HEK293 (cell line): ENCODE results near the gene CMIP.
A peak's percentile ranks its signal among the peaks of the same experiment; 100 is the strongest.

Experiments used
- CTCF ChIA-PET: fragments of 350-600 bp; formaldehyde crosslinking; extraction: SDS; loops from one replicate; lab custom pipeline; 2021; ENCODE audit warnings: antibody characterized with exemption; lab: Yijun Ruan, JAX
- POLR2A ChIA-PET: fragments of 300-600 bp; formaldehyde crosslinking; extraction: SDS; loops from one replicate; lab custom pipeline; 2020; ENCODE audit warnings: antibody characterized with exemption, inconsistent platforms; lab: Yijun Ruan, JAX
- H3K27ac ChIP-seq: fragments of 200-500 bp; sonication (Bioruptor generic); 2 replicates; pipeline ENCODE4 v1.5.1; 2014; ENCODE audit warnings: low read depth, low read length, control low read depth, inconsistent platforms; ENCODE audit errors: extremely low read depth
- H3K36me3 ChIP-seq, 2 experiments: fragments of 200-500 bp in 1 of 2; sonication (Bioruptor generic) in 1 of 2; 1 replicate in 1 of 2; 2 replicates in 1 of 2; pipeline ENCODE4 v1.5.1; 2014 to 2017; ENCODE audit warnings: inconsistent platforms in 2 of 2, low read length in 2 of 2; ENCODE audit not compliant: control insufficient read depth in 2 of 2, insufficient read depth in 1 of 2
- H3K4me1 ChIP-seq: fragments of 200-500 bp; sonication (Bioruptor generic); 2 replicates; pipeline ENCODE4 v1.5.1; 2014; ENCODE audit warnings: mild to moderate bottlenecking, low read length, inconsistent platforms; ENCODE audit not compliant: control insufficient read depth, insufficient read depth
- H3K4me3 ChIP-seq: 2 replicates; pipeline ENCODE4 v1.5.1; 2011; ENCODE audit warnings: low read depth, mild to moderate bottlenecking, control low read depth, low read length, moderate library complexity
- H3K9me3 ChIP-seq: fragments of 200-500 bp; sonication (Bioruptor generic); 2 replicates; pipeline ENCODE4 v1.5.1; 2014; ENCODE audit warnings: low read depth, low read length, inconsistent platforms; ENCODE audit not compliant: control insufficient read depth, insufficient read depth
- BCL6B ChIP-seq: fragments of 450-650 bp; formaldehyde crosslinking; IDR thresholded peaks from 2 replicates; pipeline ENCODE4 v1.5.1; 2017; ENCODE audit warnings: missing biosample characterization, missing genetic modification characterization
- EGR2 ChIP-seq: fragments of 450-650 bp; formaldehyde crosslinking; IDR thresholded peaks from 2 replicates; pipeline ENCODE4 v1.5.1; 2016; ENCODE audit warnings: low read depth, missing biosample characterization, missing genetic modification characterization
- GLI2 ChIP-seq: fragments of 450-650 bp; formaldehyde crosslinking; IDR thresholded peaks from 2 replicates; pipeline ENCODE4; 2017; ENCODE audit warnings: missing biosample characterization, missing genetic modification characterization, low read depth, borderline replicate concordance
- GLI4 ChIP-seq: fragments of 450-650 bp; formaldehyde crosslinking; IDR thresholded peaks from 2 replicates; pipeline ENCODE4 v1.5.1; 2016; ENCODE audit warnings: missing biosample characterization, missing genetic modification characterization
- KLF1 ChIP-seq: fragments of 450-650 bp; formaldehyde crosslinking; IDR thresholded peaks from 2 replicates; pipeline ENCODE4 v1.5.1; 2016; ENCODE audit warnings: missing biosample characterization, missing genetic modification characterization
- KLF10 ChIP-seq: fragments of 450-650 bp; IDR thresholded peaks from 2 replicates; pipeline ENCODE4 v1.5.1; 2018; ENCODE audit warnings: missing biosample characterization, mild to moderate bottlenecking, missing genetic modification characterization
- OVOL3 ChIP-seq: fragments of 450-650 bp; formaldehyde crosslinking; IDR thresholded peaks from 2 replicates; pipeline ENCODE4 v1.5.1; 2016; ENCODE audit warnings: missing biosample characterization, missing genetic modification characterization
- SETDB1 ChIP-seq: IDR thresholded peaks from one replicate; pipeline ENCODE4 v1.6.1; 2017; ENCODE audit warnings: mild to moderate bottlenecking, low read length, moderate library complexity, mixed read lengths; ENCODE audit not compliant: insufficient read length
- TSHZ1 ChIP-seq: fragments of 450-650 bp; formaldehyde crosslinking; IDR thresholded peaks from 2 replicates; pipeline ENCODE4 v1.5.1; 2016; ENCODE audit warnings: missing biosample characterization, missing genetic modification characterization, borderline replicate concordance
- ZBTB1 ChIP-seq: fragments of 450-650 bp; formaldehyde crosslinking; IDR thresholded peaks from 2 replicates; pipeline ENCODE4 v1.5.1; 2016; ENCODE audit warnings: missing biosample characterization, missing genetic modification characterization
- ZFHX2 ChIP-seq: fragments of 450-650 bp; formaldehyde crosslinking; conservative IDR thresholded peaks from 2 replicates; pipeline ENCODE4 v1.5.1; 2016; ENCODE audit warnings: missing biosample characterization, missing genetic modification characterization
- ZNF114 ChIP-seq: fragments of 450-650 bp; formaldehyde crosslinking; IDR thresholded peaks from 2 replicates; pipeline ENCODE4 v1.5.0; 2017; ENCODE audit warnings: missing biosample characterization, missing genetic modification characterization
- ZNF335 ChIP-seq: fragments of 450-650 bp; formaldehyde crosslinking; conservative IDR thresholded peaks from 2 replicates; pipeline ENCODE4 v1.5.1; 2016; ENCODE audit warnings: missing biosample characterization, missing genetic modification characterization
- ZNF37A ChIP-seq: fragments of 450-650 bp; IDR thresholded peaks from 2 replicates; pipeline ENCODE4 v1.5.1; 2018; ENCODE audit warnings: missing biosample characterization, missing genetic modification characterization
- ZNF433 ChIP-seq: fragments of 450-650 bp; formaldehyde crosslinking; IDR thresholded peaks from 2 replicates; pipeline ENCODE4 v1.5.1; 2016; ENCODE audit warnings: missing biosample characterization, missing genetic modification characterization, low read depth
- ZNF514 ChIP-seq: fragments of 450-650 bp; formaldehyde crosslinking; IDR thresholded peaks from 2 replicates; pipeline ENCODE4 v1.5.1; 2016; ENCODE audit warnings: missing biosample characterization, missing genetic modification characterization
- ZNF518A ChIP-seq: fragments of 450-650 bp; formaldehyde crosslinking; conservative IDR thresholded peaks from 2 replicates; pipeline ENCODE4 v1.5.1; 2016; ENCODE audit warnings: low read depth, missing biosample characterization, missing genetic modification characterization
- ZNF621 ChIP-seq: fragments of 450-650 bp; formaldehyde crosslinking; IDR thresholded peaks from 2 replicates; pipeline ENCODE4 v1.5.1; 2017; ENCODE audit warnings: missing biosample characterization, missing genetic modification characterization
- ZNF639 ChIP-seq: fragments of 450-650 bp; formaldehyde crosslinking; IDR thresholded peaks from 2 replicates; pipeline ENCODE4 v1.5.1; 2016; ENCODE audit warnings: missing biosample characterization, missing genetic modification characterization
- ZNF830 ChIP-seq: fragments of 450-650 bp; IDR thresholded peaks from 2 replicates; pipeline ENCODE4 v1.5.0; 2018; ENCODE audit warnings: missing biosample characterization, missing genetic modification characterization, low read depth, mild to moderate bottlenecking, moderate library complexity
- ZSCAN18 ChIP-seq: fragments of 450-650 bp; formaldehyde crosslinking; IDR thresholded peaks from 2 replicates; pipeline ENCODE4 v1.5.1; 2016; ENCODE audit warnings: missing biosample characterization, missing genetic modification characterization
- ZSCAN5A ChIP-seq: fragments of 450-650 bp; formaldehyde crosslinking; IDR thresholded peaks from 2 replicates; pipeline ENCODE4 v1.5.1; 2016; ENCODE audit warnings: missing biosample characterization, missing genetic modification characterization

CMIP gene

GRCh38 chr16:81614654-81615359 lies 170.2 kb downstream of the CMIP start:
- ChIA-PET POLR2A (no interaction called here), CTCF (no interaction called here)
- no peak overlapping the region for H3K4me3 ChIP-seq
- no peak for TF ChIP-seq ZNF639 (tag by site-specific recombination)
- TF ChIP-seq KLF10 (tag by site-specific recombination): no peak
- peak; percentile 37; the same call in 1 of the 2 replicates for TF ChIP-seq BCL6B (tag by site-specific recombination)
- TF ChIP-seq KLF1 (tag by site-specific recombination): no peak; the same call in 1 of the 2 replicates
- no peak for TF ChIP-seq TSHZ1 (tag by site-specific recombination)
- TF ChIP-seq ZNF37A (tag by site-specific recombination): no peak
- TF ChIP-seq ZNF514 (tag by site-specific recombination): no peak
- TF ChIP-seq ZNF114: no peak
- TF ChIP-seq EGR2: no peak
- no peak for TF ChIP-seq ZSCAN5A (tag by site-specific recombination)
- no peak; the same call in 1 of the 2 replicates for TF ChIP-seq ZNF621 (tag by site-specific recombination)
- TF ChIP-seq OVOL3: 0 out of 2 replicates have a peak, but pooled peaks have one; percentile 8
- no peak for TF ChIP-seq ZBTB1
- TF ChIP-seq GLI4 (tag by site-specific recombination): no peak
- TF ChIP-seq GLI2 (tag by site-specific recombination): no peak
- no peak for TF ChIP-seq ZNF830
- no peak for TF ChIP-seq ZFHX2
- TF ChIP-seq SETDB1: no peak
- TF ChIP-seq ZNF433 (tag by site-specific recombination): no peak
- no peak for TF ChIP-seq ZSCAN18 (tag by site-specific recombination)
- TF ChIP-seq ZNF335 (tag by site-specific recombination): no peak
- no peak for TF ChIP-seq ZNF518A (tag by site-specific recombination)

More at GRCh38 chr16:81614654-81615359, 170.2 kb downstream of the CMIP start:
- Histone ChIP-seq H3K9me3 (no peaks in the 10 kb centered on the region), H3K4me1 (no peaks in the 10 kb centered on the region), H3K36me3 (peaks cover 0 to 9% of the 10 kb centered on the region in 2 experiments; a peak in 1 of 3 replicates), H3K27ac (no peak overlapping the region)
